CD4-positive, alpha-beta T cell treated with Interleukin-17A for 1 hour (primary cell): ENCODE results near the gene OPN3.

ENCODE experiments used
- DNase-seq: peaks from one replicate; pipeline ENCODE4 v3.0.0-alpha.2; 2020

The OPN3 gene

DNA sequence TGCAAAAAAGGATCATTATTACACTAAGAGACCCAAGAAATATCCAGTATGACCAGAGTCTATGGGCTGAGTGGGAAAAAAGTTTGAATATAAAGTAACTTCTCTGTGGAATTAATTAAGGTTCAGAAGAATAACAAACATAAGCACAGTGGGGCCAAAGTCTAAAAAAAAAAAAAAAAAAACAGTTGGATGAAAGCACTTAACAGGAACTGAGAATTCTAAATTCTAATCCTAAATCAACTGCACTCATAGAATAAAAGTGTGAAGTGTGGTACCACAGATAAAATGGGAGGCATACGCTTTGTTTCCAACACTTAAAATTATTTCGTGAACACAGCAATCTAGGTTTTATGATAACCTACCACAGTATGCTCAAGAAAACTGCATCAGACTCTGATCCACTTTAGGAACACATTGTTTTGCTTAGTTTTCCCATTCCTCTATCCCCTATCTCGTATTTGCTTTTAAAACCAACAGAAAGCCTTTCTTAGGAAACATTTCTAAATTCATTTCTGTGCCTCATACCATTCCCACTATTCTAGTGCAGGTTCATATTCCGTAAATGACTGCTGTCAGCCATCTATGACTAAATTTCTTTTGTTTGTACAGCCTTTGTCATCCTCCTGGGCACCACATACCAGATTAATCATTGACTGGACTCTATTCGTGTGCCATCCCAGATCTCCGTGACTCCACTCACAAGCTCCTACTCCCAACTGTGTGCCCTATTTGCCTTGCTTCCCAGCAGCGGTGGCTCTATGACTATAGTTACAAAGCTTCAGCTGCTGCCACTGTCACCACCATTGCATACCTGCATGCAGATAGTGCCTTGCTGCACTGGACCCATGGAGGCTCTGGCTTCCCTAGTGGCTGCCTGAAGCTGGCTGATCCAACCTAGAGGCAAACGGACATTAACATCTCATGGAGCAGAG, 24.9 kb downstream of the OPN3 start:
- DNase-seq = no peak

DNA sequence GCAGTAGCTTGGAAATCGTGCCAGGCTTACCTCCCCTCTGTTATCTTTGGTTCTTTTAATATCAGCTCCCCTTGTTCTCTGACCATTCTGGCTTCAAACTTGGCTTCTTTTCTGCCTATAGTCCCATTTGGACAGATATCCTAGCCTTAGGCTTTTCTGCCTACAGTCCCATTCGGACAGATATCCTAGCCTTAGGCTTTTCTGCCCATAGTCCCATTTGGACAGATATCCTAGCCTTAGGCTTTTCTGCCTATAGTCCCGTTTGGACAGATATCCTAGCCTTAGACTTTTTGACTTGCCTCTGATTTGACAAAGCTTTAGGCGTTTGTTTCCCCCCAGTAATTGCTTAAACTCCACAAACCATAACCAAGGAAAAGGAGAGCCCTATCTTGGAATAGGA, 25.6 kb downstream of the OPN3 start:
- no peak for DNase-seq

DNA sequence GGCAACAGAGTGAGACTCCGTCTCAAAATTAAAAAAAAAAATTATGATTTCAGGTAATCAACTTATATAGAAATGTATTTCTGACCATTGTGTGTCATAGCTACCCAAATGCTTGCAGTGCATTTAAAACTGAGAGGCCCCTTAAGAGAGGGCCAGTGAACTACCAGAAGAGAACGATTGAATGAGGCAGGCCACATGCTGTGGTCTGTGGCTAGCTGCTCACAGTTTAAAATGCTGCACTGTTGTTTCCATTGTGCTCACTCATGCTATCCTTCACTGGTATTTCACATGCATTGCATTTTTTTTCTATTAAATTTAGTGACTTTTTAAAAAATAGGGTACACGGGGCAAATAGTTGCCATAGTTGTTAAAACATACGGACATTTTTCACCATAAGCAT, 26.0 kb downstream of the OPN3 start:
- no peak for DNase-seq

DNA sequence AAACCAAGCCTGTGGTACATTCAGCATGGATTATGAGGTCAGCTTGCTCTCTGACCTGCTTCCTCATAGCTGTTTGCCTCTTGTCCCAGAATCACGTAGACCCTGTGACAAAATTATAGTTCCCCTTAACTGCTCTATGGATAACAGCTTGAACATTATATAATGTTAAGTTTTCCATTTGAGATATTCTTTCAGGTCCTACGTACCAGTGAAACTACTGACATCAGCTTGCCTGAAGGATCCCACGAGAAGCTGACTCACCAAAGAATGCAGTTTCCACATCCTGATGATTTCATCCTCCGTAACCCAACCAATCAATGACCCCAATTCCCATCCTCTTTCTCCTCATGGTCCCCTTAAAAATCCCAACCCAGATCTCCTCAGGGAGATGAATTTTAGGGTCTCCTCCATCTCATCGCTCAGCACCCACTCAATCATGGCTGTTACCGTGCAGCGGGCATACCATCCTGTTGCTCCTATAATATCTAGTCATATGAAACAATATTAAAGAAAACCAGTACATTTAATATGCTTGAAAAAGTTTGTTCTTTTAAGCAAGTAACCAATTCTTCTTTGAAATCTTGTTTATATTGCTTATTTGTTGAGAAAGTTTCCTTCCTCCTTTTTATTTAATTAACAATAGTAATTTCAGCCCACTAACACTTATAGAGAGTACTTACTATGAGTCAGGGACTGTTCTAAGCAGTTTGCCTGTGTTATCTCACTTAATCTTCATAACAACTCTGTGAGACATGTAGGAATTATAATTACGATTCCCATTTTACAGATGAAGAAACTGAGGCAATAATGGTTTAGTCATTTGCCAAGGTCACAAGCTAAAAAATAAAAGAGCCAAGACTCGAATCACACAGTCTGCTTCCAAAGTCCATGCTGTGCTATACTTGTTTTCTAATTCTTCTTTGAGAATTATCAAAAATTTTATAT, 27.4 kb downstream of the OPN3 start:
- no peak for DNase-seq

DNA sequence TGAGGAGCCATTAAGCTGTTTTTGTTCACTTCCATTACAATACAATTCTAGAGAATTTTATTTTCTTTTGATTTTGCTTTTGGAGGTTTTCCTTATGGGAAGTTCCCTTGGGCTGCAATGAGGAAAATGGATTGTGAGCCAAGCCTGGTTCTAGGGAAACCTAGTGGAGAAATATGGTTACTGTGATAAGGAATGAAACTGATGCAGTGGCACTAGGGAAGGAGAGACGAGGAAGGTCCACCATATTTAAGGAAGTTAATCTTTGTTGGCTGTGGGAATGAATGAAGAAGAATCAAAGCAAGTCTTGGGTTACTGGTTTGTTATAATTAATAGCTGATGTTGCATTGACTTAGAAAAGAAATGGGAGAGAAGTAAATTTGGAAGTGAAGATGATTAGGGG, 28.4 kb downstream of the OPN3 start:
- DNase-seq = no peak

DNA sequence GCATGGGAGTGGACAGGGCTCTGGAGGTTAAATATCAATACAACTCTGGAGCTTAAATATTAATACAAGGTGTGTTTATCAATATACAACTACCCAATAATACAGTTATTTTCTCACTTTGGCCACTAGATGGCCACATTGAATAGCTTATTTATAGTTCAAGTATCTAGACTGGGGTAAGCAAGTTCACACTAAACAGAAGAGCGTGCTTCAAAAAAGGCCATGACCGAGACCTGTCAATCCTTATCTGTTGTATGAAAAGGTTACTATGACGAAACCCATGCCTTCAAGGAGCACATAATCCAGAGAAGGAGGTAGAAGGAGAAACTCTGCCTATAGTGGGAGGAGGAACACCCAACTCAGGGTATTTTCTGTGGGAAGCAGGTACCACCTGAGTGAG, 29.1 kb downstream of the OPN3 start:
- peak; percentile 74 for DNase-seq

DNA sequence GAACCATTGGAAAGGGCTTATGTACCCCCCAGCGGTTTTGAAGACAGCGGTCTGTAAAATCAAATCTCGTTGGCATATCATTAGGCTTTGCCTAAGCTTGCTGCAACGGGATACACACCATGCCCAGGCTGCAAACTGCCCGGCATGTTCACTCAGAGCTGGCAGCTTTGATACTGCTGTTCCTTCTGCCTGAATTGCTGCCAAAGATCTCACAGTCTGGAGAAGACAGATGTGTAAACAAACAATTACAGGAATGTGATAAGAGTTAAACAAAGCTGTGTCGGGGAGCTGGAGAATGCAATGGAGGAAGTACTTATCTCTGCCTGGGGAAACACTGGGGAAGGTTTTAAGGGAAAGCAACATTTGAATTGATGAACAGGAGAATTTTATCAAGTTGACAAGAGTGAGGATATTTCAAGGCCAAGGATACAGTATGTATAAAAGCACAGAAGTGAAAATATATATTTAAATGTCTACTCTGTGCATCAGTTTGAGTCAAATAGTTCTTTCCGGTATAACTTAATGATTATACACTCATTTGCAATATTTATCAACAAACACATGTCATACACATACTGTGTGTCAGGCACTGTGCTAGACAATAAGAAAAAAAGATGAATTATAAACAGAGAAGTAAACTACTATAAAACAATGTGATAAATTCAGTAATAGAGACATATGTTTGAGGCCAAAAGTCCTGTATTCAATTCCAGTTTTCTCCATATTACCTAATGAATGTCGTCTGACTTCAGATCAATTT, 29.9 kb downstream of the OPN3 start:
- no peak for DNase-seq

DNA sequence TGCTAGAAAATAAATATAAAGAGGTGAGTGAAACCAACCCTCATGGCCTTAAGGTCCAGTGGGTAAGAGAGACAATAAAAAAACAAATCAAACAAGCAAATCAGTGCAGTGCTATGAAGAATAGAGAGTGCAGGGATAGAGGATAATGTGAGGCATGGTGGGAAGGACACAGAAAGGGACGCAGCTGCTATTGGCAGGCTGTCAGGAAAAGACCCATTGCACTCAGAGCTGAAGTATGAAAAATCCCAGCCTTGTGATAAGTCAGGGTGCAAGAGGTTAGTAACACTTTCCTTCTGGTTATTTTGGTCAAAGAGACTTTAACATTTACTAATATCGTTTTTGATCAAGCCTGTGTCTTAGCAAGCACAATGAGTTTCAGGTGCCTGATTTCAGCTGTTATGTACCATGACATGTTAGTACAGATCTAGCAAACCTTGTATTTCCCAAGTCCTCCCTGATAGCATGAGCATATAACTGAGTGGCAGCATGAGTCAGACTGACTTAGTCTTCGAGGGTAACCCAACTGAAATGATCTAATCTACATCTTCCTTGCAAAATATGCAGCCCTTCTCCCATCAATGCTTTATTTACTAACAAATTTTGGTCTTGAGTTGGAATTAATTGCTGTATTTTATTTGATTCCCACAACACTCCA, 31.7 kb downstream of the OPN3 start:
- DNase-seq = no peak

DNA sequence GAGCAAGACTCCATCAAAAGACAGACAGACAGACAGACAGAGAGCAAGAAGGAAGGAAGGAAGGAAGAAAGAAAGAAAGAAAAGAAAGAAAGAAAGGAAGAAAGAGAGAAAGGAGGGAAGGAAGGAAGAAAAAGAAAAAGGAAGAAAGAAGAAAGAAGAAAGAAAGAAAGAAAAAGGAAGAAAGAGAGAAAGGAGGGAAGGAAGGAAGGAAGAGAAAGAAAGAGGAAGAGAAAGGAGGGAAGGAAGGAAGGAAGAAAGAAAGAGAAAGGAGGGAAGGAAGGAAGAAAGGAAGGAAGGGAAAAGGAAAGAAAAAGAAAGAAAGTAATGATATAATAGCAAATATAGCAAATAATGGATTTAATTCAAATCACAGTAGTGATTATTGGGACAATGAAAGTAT, 32.7 kb downstream of the OPN3 start:
- DNase-seq = no peak

DNA sequence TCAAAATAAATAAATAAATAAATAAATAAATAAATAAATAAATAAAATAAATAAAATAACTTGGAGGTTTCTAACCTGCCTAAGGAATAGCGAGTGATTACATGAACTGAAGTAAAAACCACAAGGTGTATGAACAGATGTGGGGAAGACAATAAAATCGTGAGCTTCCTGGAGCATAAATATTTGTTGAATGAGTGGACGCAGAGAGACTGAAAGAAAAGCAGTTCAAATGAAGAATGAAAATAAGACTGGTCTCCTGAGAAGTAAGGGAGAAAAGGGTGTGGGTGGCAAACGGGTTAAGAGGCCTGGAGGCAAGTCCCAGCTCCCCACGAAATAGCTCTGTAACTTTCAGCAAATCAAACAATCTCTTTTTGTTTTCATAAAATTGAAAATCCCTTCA, 33.6 kb downstream of the OPN3 start:
- no peak for DNase-seq

DNA sequence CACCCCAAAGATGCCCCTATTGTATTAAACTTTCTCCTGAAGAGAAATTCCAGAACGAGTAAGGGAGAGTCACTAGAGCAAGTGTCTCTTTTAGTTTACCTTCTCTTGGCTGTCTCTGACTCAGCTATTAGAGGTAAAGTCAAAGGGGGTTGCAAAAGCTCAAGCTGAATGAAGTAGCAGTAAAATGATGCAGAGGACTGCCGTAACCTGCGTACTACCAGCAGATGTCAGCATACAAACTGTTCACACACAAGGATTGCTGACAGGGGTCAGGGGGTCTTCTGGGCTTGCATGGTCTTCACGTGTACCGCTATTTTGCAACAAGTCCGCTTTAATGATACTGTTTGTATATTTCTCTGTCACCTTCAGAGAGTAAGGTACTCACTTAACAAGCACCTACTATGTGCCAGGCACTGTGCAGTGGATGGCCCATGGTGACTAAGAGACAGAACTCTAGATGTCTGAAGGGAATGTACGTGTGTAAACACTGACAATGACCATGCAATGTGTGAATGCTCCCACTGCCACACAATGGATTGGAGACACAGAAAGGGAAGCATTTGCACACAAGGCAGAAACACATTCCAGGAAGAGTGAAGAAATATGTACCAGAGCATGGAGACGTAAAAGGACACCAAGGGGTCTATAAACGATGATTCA, 34.9 kb downstream of the OPN3 start:
- no peak for DNase-seq

DNA sequence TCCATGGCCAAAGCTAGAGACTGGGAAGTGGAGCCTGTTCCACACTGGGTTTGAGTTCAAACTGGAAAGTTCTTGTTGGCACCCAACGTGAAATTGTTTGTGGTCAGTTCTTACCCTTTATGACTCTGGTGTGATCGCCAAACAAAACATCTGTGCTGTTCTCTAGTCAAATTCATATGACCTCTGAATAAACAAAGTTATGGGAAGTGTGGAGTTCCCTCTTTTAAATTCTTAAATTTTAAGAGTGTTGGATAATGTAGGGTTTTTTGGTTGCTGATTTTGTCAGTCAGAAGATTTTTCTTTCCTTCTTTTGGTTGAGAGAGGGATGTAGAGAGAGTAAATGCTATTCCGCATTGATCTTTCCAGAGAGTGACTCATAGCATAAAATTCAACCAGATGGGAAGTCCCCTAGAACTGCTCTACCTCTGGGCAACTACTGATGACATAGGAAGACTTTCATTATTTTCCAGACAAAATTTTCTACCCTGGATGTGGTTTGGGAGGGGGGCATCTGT, 36.4 kb downstream of the OPN3 start:
- no peak for DNase-seq

DNA sequence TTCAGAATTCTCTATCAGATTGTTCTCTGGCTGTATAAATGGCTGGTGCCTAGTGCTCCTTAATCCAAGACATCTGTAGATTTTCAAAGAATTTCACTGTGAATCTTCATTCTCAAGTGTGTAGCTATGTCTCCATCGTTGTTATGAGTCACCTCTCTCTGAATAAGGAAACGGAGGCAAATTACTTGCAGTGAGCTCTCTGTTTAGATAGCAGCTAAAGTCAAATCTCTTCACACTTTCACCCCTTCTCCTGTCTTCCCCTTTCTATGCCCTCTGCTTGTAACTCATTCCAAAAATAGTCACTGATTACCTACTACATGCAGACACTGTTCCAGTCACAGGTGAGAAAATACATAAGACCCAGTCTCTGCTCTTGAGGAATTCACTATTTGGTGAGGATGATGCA, 39.7 kb downstream of the OPN3 start:
- no peak for DNase-seq

DNA sequence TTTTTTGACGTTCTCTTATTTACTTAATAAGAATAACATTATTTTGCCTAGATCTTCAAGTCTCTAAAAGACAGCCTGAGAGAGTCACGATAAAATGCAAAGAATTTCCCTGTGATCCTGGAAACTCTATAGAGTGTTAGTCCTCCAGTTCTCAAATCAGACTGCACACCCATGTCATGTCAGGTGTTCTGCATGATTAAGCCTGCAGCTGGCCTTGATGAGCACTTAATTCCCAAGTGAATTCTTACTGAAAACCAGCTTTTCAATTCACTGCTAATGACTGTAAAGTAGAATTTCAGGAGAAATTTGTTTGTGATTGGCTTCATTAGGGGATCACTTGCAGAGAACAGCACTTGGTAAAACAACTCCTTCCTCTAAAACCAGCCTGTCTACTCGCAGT, 41.9 kb downstream of the OPN3 start:
- DNase-seq = no peak

DNA sequence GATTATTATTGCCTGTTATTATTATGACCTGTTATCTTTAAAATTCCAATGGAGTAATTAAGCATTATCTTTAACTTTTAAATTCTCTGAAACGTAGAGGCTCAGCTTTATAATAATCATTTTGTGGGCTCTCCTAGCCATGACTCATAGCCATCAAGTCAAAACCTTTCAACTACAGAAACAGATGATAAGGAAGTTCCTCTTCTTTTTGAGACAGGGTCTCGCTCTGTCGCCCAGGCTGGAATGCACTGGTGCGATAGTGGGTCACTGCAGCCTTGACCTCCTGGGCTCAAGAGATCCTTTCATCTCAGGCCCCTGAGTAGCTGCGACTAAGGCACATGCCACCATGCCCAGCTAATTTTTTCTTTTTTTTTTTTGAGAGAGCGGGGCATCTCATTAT, 43.5 kb downstream of the OPN3 start:
- no peak for DNase-seq

DNA sequence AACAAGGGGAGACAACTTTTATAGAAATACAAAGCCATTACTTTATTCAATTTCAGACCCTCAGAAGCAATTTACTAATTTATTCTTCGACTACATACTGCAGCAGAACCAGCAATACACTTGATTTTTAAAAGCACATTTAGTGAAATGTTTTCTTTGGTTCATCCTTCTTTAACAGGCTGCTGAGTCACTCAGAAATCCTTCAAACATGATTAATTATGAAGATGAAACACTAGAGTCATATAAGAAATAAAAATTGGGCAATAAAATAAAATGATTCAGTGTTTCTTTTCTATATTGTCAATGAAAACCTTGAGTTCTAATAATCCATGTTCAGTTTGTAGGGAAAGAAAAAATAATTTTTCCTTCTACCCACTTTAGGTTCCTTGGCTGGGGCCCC, 47.0 kb downstream of the OPN3 start:
- no peak for DNase-seq

DNA sequence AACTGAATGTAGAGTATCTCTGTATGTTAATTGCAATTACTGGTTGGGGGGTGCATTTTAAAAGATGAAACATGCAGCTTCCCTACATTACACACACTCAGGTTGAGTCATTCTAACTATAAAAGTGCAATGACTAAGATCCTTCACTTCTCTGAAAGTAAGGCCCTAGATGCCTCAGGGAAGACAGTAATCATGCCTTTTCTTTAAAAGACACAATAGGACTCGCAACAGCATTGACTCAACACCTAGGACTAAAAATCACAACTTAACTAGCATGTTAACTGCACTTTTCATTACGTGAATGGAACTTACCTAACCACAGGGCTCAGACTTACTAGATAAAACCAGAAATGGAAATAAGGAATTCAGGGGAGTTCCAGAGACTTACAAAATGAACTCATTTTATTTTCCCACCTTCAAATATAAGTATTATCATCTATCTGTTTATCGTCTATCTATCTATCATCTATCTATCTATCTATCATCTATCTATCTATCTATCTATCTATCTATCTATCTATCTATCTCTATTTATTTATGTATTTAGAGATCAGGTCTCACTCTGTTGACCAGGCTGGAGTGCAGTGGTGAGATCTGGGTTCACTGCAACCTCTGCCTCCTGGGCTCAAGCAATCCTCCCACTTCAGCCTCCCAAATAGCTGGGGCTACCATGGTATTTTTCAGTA, 47.8 kb downstream of the OPN3 start:
- no peak for DNase-seq

DNA sequence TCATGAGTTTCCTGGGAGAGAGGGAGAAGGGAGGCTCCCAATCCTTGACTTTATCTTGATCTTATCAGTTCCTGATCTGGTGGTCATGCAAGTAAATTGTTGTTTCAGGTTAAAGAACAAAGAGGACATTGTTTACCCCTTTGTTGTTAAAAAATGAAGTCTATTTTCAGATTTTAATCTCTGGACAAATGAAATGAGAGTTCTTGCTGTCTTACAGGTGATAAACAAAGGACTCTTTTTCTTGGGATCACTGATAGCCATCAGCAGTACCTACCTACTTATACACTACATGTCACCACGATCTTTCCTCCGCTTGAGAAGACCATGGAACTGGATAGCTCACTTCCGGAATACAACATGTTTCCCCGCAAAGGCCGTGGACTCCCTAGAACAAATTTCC, 48.4 kb downstream of the OPN3 start:
- no peak for DNase-seq

DNA sequence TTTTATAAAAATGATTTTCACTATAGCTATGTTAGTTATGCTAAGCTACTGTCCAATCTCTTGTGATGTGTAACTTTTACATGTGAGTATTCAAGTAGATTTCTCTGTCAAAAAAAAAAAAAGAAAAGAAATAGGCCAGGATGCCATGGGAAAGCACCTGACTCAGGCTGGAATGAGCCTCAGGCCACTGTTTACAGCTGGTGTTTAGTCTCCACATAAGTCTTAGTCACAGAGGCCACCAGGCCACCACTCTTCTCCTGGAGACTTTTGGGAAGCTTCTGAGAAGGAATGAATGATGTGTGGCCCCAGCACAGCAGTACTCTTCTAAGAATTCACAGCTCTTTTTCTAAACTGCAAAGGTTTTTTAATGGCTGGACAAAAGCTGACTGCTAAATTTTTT, 48.9 kb downstream of the OPN3 start:
- no peak for DNase-seq

DNA sequence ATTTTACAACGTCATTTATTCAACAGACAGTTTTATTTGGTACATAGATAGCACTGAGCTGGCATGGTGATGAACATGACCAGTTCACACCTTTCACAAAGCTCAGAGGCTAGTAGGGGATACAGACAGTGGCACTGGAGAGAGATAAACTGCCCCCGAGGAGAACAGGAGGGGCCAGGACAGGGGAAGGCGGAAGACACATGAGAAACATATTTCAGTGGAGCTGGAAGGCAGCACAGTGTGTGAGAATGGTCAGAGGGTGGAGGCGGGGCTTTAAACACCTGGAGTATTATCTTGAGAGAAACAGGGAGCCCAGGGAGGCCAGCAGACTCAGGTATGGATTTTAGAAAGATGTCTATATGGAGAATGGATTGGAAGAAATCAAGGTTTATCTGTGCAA, 49.5 kb downstream of the OPN3 start:
- DNase-seq = no peak

DNA sequence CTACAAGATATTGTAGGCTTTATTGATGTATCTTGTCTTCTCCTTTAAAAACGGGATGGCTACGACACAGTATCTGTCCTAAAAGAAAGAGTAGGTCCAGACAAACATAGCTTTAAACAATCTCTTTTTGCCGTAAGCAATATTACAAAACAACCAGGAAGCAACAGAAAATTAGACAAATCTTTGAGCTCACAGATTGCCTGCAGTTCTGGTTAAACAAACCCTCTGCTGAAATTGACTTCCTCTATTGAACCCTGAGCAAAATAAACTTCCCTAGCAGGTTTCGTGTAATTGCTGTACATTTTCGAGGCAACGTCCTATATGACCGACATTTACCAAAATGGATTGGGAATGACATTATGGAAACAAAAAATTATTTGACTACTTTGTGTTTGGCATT, 50.6 kb downstream of the OPN3 start:
- DNase-seq = no peak
